Measurements from ENCODE around the gene SLC35A1. TPM values are rescaled to one million over a fixed set of nuclear protein-coding genes. Genes with fewer than 3 reads are reported as not detected.
"Not testable (repeated sequence)": the region's sequence is repeated elsewhere in the genome, so short reads cannot be mapped to it uniquely, and the experiment has no call there.

Gene SLC35A1, protein sequence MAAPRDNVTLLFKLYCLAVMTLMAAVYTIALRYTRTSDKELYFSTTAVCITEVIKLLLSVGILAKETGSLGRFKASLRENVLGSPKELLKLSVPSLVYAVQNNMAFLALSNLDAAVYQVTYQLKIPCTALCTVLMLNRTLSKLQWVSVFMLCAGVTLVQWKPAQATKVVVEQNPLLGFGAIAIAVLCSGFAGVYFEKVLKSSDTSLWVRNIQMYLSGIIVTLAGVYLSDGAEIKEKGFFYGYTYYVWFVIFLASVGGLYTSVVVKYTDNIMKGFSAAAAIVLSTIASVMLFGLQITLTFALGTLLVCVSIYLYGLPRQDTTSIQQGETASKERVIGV
- 19.9 and 24.6 TPM in 2 replicates for total RNA-seq (2014; rRNA removed; shearing (Covaris generic))

DNA sequence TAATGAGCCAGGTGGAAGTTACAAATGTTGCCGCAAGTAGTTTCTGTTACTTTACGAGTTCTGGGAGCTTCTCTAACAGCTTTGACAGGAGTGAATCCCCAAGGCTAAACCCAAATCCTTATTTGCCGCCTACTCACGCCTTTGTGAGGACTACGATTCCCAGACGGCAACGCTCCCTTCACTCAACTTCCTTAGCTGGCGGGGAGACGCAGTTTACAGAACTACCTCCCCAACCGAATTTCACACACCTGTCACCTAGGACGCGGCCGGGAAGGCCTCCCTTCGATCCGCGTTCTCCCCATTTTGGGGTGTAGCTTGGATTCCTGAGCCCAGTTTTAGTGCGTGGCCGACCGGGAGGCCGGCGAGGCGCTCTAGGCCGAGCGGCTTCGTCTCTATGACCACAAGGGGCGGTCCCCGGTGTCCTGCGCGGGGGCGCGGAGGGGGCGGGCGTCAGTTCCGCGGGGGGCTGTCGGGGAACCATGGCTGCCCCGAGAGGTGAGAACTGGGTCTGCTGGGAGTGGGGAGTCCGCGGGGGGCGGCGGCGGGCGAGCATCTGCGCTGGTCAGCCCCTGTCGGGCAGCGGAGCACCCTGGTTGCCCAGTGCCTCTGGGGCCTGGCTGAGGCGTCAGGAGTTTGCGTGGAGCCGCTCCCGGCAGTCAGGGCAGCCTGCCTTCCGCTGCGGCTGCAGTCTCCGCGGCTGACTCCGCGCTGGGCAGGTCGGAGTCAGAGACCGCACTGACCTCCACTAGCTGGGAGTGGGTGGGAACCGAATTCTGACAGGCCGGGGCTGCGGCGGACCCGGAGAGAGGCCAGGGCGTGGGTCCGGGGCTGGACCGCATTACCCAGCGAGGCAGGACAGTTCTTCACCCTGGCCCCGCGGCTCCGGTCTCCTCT, at the start of gene SLC35A1:
Gene SLC35A1 (plus strand): TSS at position 450 of the 894 bp plus-strand sequence. CDS start 30 bp downstream, at position 480.
- in situ Hi-C loops (cut with HindIII; ENCODE audit: low sequenced_read_pairs): no loop called here
- DNase-seq (ENCODE audit: low spot score): peak; percentile 91

DNA sequence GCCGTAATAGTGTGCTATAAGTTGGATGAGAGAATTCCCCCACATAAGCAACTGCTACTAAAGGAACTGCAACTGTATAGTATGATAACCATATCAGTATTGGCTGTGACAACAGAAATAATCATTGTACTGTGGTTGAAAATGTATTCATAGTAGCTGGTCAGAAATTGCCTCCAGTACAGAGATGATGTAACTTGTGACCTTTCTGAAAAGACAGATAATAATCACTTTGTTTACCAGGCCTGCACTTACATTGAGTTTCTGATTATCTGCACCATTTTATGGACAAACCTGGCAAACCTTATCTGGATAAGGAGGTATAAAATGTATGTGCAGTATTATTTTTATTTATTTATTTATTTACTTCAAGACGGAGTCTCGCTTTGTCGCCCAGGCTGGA, 46.0 kb upstream of the SLC35A1 start:
- in situ Hi-C loops (cut with HindIII; ENCODE audit: low sequenced_read_pairs): no loop called here
- DNase-seq (ENCODE audit: low spot score): no peak

DNA sequence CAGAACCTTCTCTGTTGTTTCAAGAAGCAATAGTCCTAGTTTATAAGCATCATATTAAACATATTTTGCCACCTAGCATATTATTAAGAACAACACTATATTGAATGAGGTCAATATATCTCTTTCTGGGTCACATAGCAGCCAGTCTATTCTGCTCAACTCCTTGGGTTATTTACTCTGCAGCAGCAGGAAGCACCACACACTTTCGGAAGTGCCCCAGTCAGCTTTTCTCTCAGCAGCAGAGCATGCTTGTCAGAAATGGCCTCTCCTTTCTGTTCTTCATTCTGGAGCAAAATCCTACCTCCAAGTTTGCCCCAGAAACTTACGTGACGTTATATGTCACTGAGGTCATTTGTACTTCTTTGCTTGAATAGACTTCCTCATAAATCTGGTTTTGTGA, 42.3 kb upstream of the SLC35A1 start:
- in situ Hi-C loops (cut with HindIII; ENCODE audit: low sequenced_read_pairs): no loop called here
- DNase-seq (ENCODE audit: low spot score): no peak

DNA sequence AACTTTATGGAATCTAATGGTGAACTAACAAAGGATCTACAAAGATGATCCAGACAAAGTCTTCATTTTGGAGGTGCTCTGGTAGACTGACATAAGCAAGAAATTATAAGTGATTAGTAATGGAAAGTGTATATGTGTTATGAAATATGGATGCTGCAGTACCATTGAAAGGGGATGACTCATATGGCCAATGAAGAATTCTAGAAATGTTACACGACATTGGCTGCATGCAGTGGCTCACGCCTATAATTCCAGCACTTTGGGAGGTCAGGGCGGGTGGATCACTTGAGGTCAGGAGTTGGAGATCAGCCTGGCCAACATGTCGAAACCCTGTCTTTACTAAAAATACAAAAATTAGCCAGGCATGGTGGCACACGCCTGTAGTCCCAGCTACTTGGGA, 41.5 kb upstream of the SLC35A1 start:
- in situ Hi-C loops (cut with HindIII; ENCODE audit: low sequenced_read_pairs): no loop called here
- DNase-seq (ENCODE audit: low spot score): no peak

DNA sequence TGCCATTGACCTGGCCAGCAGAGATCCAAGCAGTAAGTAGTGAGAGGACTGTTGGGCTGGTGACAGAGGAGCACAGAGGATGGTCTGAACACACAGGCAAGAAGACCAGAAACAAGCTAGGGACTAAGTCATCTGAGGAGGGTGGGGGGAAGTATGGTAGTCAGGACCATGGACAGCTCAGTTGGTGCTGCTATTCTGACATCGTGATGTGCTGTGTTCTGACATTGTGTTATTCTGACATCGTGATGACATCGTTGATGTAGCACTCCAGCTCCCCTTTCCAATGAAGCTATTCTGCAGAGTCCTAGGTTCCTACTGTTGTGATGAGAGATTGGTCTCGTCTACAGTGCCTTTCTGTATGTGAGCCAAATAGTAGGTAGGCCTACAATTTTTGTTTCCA, 36.3 kb upstream of the SLC35A1 start:
- DNase-seq (ENCODE audit: low spot score): no peak
- in situ Hi-C loops (cut with HindIII; ENCODE audit: low sequenced_read_pairs): no loop called here

DNA sequence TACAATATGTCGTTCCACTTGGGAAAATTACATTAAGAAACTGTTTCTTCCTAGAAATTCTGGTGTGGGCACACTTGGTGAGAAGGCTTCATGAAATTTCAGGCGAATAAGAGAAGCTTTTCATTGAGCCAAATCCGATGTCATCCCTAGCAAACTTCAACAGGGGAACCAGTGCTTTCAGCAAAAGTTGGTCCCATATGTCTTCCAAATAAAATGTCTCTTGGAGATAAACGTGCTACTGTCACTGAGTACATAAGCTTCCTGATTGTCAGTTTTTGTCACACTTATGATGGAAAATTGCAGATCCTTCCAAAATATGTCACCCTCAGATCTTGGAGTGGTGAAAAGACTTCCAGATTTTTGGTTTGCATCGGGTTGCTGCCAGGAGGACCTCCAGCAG, 31.1 kb upstream of the SLC35A1 start:
- no peak for DNase-seq (ENCODE audit: low spot score)
- in situ Hi-C loops (cut with HindIII; ENCODE audit: low sequenced_read_pairs): no loop called here

DNA sequence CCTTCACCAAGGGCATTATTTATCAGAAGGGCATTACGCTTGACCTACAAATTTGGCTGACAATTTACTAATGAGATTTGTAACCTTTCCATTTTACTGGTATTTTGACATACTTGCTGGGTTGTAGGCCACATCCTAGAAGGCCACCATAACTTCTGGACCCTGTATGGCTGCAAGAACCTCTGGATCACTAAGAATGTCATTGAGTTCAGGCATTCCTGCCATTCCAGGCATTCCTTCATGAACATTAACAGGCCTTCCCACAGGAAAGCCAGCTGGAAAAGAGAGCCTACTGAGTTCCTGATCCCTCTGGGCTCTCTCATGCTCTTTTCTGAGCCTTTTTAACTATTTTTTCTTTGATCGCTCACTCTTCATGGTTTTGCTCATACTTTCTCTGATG, 28.4 kb upstream of the SLC35A1 start:
- no peak for DNase-seq (ENCODE audit: low spot score)
- in situ Hi-C loops (cut with HindIII; ENCODE audit: low sequenced_read_pairs): no loop called here

DNA sequence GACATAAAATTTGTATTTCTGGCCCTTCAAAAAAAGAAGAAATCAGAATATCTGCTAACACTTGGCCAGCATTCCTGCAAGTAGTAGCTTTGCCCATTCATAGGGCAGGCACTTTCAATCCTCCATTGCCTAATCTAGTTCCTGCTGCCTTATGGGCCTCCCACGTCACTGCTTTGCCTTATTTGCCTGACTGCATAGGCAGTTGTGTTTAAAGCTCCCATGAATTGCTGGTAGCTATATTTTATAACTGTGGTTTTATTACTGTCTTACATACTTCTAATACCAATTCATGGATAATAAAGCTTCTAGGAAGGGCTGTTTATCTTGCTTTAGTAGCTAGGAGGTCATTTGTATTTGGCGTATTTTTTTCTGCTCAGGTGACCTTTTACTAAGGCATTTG, 7.7 kb upstream of the SLC35A1 start:
- in situ Hi-C loops (cut with HindIII; ENCODE audit: low sequenced_read_pairs): no loop called here
- DNase-seq (ENCODE audit: low spot score): no peak

DNA sequence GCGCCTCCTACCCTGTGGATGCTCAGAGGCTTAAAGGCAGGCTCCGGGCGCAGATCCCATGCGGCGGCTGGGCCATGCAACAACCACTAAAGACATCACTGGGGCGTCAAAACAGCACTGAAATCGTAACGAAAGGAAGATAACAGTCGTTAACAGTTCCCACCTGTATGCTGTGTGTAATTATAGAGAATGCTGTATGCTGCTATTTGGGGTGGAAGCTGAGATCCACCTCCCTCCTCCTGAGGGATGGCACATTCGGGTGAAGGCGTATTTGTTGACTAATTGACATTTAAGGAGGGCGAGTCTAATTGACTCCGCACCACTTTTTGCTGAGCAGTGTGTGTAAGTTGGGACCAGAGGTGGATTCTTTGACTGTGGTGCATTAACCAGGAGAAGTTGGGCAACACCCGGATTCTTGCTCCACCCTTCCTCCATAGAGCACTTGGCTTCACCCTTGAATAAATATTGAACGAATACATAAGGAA, 687 bp downstream of the SLC35A1 start:
- no peak for DNase-seq (ENCODE audit: low spot score)
- in situ Hi-C loops (cut with HindIII; ENCODE audit: low sequenced_read_pairs): no loop called here

DNA sequence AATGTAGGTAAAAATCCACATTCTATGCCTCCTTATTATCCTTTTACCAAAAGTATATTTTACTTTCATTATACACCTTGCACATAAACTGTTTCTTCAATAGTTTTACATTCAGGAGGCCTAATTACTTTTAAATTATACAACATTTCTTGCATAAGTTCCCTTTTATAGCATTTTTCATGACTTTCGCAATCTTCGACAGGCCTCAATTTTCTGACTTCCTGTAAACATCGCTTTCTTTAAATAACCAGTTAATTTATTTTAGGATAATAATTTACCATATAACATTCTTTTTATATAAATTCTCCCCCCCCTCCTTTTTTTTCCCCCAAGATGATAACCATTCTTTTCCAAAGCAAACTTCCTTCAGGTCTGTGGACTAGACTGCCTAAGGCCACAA, 9.2 kb downstream of the SLC35A1 start:
- in situ Hi-C loops (cut with HindIII; ENCODE audit: low sequenced_read_pairs): no loop called here
- no peak for DNase-seq (ENCODE audit: low spot score)

DNA sequence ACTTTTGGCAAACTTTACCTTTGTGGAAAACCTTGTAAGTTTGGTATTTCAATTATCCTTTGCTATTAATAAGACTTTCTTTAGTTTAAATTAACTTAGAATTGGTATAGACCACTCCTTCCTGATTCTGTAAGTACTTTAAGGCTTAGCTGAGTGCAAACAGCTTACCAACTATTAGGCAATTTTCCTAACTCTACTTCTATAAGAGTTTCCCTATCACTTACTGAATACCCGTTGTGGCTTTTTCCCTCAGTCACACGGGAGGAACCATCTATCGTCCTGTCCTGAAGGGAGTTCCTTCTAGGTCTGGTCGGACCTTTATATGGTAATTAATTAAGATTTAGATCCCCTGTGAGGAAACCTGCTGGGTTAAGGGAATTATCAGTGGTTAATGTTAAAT, 9.6 kb downstream of the SLC35A1 start:
- in situ Hi-C loops (cut with HindIII; ENCODE audit: low sequenced_read_pairs): no loop called here
- DNase-seq (ENCODE audit: low spot score): no peak

DNA sequence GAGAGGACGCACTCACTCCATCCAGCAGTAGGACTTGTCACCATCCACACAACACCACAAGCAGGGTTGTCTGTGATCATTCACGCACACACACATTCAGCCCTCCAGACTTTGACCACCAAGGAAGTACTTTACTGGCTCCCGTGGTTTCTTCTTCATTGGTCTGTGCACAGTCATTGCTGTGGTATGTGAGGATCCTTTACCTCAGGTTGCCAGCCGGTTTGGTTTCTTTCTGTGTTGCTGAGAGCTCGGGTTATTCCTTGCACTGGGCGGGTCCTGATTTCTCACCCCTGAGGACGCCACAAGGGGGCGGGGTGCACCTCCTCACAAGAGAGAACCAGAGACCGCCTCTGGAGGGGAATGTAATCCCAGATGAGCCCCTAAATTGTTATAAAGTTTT, 11.2 kb downstream of the SLC35A1 start:
- no peak for DNase-seq (ENCODE audit: low spot score)
- in situ Hi-C loops (cut with HindIII; ENCODE audit: low sequenced_read_pairs): no loop called here

DNA sequence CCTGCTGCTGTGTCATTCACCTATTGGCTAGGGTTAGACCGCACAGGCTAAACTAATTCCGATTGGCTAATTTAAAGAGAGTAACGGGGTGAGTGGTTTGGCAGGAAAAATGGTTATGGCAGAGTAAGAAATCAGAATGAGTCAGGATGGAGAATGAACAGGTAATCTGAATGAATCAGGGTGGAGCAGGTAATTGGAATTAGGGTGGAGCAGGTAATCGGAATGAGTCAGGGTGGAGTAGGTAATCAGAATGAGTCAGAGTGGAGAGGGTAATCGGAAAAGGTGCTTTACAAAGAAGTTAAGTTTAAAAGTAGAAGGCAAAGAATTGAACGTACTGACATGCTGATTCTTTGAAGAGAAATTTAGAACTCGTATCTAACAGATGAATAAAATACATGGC, 11.7 kb downstream of the SLC35A1 start:
- DNase-seq (ENCODE audit: low spot score): no peak
- in situ Hi-C loops (cut with HindIII; ENCODE audit: low sequenced_read_pairs): no loop called here

DNA sequence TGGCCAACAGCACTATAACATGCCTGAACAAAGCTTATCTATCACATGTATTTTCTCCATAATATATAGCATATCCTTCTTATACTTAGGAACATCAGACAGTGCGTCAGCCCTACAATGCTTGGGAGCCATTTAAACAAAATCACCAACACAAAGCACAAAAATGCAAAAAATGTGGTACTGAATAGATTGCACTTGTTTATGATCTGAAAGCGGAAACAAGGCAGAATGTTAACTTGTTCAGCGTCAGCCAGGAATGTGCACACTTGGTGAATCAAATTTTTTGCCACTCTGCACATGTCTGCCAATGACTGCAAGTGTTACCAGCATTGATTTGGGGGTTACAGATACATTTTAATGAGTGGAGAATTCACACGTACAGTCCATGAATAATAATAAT, 14.8 kb downstream of the SLC35A1 start:
- in situ Hi-C loops (cut with HindIII; ENCODE audit: low sequenced_read_pairs): no loop called here
- DNase-seq (ENCODE audit: low spot score): no peak

DNA sequence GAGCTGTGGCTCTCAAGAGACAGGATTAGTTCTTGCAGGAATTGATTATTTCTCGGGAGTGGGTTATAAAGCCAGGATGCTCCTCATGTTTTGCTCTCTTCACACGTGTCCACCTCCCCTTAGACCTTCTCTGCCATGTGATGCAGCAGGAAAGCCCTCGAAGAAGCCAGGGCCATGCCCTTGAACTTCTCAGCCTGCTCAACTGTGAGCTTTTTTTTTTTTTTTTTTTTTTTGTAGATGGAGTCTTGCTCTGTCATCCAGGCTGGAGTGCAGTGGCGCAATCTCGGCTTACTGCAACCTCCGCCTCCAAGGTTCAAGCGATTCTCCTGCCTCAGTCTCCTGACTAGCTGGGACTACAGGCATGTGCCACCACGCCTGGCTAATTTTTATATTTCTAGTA, 16.6 kb downstream of the SLC35A1 start:
- DNase-seq (ENCODE audit: low spot score); in situ Hi-C loops (cut with HindIII; ENCODE audit: low sequenced_read_pairs): not testable (repeated sequence)

DNA sequence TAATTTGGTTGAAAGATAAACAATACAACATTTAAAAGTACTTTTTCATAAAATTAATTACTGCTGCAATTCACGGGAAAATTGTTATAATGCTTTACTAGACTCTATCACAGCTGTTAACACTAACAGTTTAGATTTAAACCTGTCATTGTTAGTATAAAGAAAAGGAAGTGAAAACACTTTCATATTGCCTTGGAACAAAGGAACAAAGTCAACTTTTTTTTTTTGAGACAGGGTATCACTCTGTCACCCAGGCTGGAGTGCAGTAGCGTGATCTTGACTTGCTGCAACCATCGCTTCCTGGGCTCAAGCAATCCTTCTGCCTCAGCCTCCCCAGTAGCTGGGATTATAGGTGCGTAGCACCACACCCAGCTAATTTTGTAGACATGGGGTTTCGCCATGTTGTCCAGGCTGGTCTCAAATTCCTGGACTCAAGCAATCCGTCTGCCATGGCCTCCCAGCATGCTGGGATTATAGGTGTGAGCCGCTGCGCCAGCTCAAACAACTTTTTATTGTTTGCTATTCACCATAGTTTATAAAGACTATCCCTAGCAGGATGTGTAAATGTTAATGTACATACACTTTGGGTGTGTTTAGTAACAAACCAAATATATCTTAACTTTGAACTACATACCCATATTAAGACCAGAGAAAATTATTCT, 22.1 kb downstream of the SLC35A1 start:
- in situ Hi-C loops (cut with HindIII; ENCODE audit: low sequenced_read_pairs): no loop called here
- DNase-seq (ENCODE audit: low spot score): no peak

DNA sequence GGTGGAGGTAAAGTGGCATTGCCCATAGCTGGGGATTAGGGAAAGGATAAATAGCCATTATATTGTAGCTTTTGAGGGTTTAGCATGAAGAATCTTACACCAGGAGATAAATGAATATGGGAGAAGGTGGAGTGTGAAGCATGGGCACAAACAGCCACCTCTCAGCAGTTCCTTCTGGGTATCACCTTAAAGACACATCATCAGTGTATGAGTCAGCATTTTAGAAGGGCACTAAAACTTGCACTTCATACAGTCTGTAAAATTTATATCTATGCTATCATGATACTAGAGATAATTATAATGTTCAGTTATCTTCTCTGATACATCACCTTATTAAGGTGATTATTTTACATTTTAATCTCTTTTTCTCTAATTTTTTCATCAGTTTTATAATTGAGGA, 25.3 kb downstream of the SLC35A1 start:
- no peak for DNase-seq (ENCODE audit: low spot score)
- in situ Hi-C loops (cut with HindIII; ENCODE audit: low sequenced_read_pairs): no loop called here

DNA sequence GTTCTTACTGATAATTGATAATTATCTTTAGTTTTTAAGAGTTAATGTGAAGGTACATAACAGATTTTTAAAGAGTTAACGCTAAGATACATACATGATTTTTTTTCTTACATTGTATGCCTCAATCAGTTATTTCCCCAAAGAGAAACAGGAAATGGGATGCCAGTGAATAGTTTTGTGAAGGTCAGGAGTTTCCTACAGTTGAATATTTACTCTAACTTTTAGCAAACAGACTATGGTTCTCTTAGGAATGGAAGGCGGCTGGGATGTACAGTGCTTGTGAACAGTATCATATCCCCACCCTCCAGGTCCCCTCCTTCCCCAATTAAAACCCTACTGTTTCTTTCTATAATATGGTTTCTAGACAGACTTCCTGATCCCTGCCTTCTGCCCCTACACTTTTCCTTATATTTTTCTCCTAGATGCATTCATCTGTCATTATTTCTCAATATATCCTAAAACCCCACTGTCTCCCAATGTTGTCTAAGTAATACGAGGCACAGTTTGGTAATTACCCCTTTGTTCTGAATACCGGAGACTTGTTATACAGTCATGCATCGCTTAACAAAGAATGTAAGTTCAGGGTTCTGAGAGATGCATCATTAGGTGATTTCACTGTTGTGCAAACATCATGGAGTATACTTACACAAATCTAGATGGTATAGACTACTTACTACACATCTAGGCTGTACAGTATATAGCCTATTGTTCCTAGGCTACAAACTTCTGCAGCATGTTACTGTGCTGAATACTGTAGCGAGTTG, 29.2 kb downstream of the SLC35A1 start:
- DNase-seq (ENCODE audit: low spot score): no peak
- in situ Hi-C loops (cut with HindIII; ENCODE audit: low sequenced_read_pairs): no loop called here

DNA sequence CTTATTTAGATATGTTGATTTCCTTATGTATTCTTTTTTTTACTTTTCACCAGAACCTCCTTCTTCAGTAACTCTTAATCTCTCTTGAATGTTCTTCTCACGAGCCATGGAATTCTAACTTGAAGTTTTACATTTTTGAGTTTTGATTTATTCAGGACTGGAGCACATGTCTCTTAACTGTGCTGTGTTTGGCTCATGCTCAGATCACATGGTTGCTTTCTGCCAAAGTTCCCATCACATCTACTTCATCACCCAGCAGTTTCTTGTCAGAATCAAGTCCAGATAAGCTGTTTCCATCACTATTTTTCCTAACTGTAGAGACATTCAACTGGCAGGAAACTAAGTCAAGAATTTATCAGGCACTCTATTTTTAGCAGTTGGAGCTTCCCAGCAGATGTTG, 31.7 kb downstream of the SLC35A1 start:
- no peak for DNase-seq (ENCODE audit: low spot score)
- in situ Hi-C loops (cut with HindIII; ENCODE audit: low sequenced_read_pairs): no loop called here
